GM18951 (cell line): ENCODE results near the gene RTEL1.

Experiments
- POLR2A ChIP-seq: IDR thresholded peaks from 4 replicates; pipeline ENCODE4 v1.6.1; 2011; ENCODE audit warnings: mild to moderate bottlenecking; ENCODE audit not compliant: insufficient read length, insufficient read depth; ENCODE audit errors: extremely low read depth
- in situ Hi-C: fragments of 300-500 bp; cut with MboI; formaldehyde crosslinking; loops from one replicate; pipeline ENCODE4 v1.12.0; 2022; ENCODE audit warnings: low sequenced_read_pairs, mixed read lengths, inconsistent platforms; ENCODE audit not compliant: unreplicated experiment

The RTEL1 gene

DNA sequence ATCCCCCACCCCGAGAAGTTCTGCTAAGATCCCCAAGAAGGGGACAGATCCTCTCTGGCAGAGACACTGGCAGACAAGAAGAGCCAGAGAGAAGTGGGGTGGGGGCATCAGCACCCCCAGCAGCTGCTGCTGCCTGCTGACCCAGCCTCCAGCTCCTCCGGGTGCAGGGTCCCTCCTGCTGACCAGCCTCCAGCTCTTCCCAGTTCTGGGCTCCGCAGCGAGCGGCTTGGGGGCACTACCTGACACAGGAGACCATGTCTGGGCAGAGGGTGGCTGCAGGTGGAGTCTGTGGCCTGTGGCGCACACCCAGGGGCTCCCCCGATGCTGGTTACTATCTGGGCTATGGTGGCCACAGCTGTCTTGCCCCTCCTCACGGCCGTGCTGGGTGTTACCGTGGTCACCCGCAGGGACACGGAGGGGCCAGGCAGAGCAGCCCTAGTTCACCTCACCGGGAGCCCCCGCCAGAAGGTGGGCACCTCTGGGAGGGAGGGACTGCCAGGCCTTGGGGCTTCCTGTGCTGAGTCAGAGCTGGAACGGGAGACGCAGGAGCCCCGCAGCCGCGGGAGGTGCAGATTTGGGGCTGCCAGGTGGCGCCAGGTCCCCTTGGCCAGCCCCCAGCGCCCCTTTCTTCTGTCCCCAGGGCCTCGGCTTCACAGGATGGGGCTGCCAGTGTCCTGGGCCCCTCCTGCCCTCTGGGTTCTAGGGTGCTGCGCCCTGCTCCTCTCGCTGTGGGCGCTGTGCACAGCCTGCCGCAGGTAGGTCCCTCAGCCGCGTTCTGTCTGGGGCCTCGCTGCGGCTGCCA, 79.0 kb downstream of the RTEL1 start:
- in situ Hi-C loops, result no loop called here
- TF ChIP-seq POLR2A, result peak; percentile 47

DNA sequence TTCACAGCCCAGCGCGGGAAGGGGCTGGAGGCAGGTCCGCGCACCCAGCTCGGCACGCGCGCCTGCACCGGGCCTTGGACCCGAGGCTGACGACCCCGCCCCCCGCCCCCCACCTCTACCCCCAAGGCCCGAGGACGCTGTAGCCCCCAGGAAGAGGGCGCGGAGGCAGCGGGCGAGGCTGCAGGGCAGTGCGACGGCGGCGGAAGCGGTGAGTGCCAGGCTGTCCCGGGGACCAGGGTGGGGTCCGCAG, 79.5 kb downstream of the RTEL1 start:
- in situ Hi-C loops, result no loop called here
- TF ChIP-seq POLR2A, result no peak

DNA sequence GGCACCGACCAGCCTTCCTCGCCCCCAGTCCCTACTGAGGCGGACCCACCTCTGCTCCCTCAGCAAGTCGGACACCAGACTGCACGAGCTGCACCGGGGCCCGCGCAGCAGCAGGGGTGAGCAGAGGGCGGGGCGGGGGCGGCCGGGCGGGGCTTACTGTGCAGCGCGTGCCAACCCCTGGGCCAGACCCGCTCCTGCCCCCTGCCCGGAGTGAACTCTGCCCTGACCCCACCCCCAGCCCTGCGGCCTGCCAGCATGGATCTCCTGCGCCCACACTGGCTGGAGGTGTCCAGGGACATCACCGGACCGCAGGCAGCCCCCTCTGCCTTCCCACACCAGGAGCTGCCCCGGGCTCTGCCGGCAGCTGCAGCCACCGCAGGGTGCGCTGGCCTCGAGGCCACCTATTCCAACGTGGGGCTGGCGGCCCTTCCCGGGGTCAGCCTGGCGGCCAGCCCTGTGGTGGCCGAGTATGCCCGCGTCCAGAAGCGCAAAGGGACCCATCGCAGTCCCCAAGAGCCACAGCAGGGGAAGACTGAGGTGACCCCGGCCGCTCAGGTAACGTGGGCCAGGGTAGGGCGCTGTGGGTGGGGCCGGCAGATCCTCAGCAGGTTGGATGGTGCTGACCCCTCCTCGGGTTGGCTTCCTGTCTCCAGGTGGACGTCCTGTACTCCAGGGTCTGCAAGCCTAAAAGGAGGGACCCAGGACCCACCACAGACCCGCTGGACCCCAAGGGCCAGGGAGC, 80.0 kb downstream of the RTEL1 start:
- peak; percentile 47 for TF ChIP-seq POLR2A
- in situ Hi-C loops, result no loop called here

DNA sequence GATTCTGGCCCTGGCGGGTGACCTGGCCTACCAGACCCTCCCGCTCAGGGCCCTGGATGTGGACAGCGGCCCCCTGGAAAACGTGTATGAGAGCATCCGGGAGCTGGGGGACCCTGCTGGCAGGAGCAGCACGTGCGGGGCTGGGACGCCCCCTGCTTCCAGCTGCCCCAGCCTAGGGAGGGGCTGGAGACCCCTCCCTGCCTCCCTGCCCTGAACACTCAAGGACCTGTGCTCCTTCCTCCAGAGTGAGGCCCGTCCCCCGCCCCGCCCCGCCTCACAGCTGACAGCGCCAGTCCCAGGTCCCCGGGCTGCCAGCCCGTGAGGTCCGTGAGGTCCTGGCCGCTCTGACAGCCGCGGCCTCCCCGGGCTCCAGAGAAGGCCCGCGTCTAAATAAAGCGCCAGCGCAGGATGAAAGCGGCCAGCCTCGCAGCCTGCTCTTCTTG, 80.6 kb downstream of the RTEL1 start:
- in situ Hi-C loops, result no loop called here
- no peak for TF ChIP-seq POLR2A

DNA sequence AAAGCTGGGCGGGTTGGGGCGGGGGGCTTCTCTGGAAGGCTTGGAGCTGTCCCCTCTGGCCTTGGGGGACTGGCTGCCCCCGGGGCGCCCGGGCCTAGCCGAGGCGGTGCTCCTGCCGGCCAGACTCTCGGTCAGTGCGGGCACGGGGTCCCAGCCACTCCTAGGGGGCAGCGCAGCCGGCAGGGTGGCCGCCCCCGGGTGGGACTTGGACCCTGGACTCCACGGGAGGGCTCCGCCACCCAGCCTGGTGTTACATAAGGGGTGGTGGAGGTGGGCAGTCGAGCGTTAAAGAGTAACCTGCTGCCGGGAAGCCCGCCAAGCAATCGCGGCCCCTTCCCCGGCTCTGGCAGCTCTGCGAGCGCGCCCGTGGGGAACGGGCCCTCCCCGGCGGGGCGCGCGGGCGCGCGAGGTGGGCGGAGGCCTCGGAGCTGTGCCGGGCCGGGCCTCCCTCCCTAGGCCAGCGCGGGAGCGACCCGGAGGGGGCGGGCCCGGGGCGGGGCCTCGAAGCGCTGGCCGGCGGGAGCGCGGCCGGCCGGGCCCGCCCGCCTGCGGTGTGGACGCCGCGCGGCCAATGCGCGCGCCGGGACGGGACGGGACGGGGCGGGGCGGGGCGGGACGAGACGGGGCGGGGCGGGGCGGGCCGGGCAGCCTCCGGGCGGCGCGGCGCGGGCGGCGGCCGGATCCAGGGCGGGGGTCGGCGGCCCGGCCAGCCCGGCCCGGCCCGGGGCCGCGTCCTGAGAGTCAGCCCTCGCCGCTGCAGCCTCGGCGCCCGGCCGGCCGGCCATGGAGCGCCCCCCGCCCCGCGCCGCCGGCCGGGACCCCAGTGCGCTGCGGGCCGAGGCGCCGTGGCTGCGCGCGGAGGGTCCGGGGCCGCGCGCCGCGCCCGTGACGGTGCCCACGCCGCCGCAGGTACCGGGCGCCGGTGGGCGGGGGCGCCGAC, 81.3 kb downstream of the RTEL1 start, which contains the start of gene SLC2A4RG:
TSS of gene SLC2A4RG (plus strand) at position 647 of the 940 bp plus-strand sequence. CDS start at position 784, 137 bp downstream.
- in situ Hi-C loops, result no loop called here
- TF ChIP-seq POLR2A, result peak; percentile 35

DNA sequence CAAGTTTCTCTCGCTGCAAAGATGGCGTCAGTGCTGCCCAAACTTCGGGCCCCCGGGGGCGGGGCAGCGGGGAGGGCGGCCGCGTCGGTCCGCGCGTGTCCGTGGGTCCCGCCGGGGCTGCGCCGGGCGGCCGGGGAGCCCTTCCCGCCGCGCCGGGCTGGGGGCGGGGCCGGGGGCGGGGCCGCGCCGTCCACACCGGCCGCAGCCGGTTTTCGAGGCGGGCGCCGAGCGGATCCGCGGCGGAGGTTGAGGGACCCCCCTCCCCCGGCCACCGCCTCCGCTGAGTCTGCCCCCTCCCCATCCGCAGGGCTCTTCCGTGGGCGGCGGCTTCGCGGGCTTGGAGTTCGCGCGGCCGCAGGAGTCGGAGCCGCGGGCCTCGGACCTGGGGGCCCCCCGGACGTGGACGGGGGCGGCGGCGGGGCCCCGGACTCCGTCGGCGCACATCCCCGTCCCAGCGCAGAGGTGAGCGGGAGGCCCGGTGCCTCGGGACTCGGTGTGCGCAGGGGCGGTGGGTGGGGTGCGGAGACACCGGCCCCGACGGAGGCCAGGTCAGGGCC, 82.0 kb downstream of the RTEL1 start:
- in situ Hi-C loops, result no loop called here
- peak; percentile 3 for TF ChIP-seq POLR2A

DNA sequence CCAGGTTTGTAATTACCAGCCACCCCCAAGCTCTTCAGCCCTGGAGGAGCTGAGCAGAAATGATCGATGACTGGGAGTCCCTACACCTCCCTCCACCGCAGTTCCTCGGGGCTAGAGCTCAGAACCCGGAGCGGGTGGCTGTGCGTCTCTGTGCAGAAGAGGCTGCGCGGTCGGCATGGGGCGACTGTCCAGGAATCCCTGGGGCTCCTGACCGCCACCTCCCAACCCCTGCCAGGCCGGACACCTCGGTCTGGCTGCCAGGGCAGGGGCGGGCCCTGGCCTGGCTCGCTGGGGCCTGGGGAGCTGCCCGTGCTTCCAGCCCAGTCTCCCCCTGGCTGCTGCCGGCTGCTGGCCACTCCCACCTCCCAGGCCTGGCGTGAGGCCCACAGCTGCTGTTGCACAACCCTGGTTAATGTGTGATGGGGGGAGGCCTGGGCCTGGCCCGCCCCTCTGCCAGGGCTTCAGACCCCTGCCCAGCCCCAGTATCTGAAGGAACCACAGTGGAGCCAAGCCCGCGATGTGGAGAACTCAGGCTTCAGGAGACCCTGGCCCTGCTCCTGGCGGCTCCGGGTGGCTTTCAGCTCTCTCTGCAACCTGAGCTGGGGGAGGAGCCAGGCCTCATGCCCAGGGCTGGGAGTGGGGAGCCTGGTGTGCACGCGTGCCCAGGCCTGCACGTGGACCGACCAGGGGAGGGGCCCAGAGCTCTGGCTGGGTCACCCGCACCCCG, 82.7 kb downstream of the RTEL1 start:
- in situ Hi-C loops, result no loop called here
- TF ChIP-seq POLR2A, result no peak

DNA sequence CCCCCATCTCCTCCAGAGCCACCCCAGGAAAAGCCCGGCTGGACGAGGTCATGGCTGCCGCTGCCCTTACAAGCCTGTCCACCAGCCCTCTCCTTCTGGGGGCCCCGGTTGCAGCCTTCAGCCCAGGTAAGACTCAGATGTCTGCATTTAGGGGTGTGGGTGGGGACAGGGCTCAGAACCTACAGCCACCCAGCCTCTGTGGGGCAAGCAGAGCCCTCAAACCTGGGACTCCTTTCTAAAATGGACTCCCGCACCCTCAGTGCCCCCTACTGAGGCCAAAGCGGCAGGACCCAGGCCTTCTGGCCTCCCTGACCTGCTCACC, 83.2 kb downstream of the RTEL1 start:
- TF ChIP-seq POLR2A, result no peak
- in situ Hi-C loops, result no loop called here

DNA sequence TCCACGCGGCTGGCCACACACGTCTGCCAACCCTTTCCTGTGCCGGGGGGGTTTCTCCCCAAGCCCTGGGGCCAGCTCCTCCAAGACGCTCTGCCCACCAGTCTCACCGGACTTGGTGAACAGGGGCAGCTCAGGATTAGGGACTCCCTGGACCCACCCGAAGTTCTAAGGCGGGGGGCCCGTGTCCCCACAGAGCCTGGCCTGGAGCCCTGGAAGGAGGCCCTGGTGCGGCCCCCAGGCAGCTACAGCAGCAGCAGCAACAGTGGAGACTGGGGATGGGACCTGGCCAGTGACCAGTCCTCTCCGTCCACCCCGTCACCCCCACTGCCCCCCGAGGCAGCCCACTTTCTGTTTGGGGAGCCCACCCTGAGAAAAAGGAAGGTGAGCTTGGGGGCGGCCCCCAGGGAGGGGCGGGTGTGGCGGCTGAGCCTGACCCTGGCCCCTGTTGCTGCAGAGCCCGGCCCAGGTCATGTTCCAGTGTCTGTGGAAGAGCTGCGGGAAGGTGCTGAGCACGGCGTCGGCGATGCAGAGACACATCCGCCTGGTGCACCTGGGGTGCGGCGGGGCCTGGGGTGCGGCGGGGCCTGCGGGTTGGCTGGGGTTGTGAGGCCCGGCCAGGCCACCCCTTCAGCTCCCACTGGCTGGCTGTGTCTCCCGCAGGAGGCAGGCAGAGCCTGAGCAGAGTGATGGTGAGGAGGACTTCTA, 83.7 kb downstream of the RTEL1 start:
- in situ Hi-C loops, result no loop called here
- no peak for TF ChIP-seq POLR2A

DNA sequence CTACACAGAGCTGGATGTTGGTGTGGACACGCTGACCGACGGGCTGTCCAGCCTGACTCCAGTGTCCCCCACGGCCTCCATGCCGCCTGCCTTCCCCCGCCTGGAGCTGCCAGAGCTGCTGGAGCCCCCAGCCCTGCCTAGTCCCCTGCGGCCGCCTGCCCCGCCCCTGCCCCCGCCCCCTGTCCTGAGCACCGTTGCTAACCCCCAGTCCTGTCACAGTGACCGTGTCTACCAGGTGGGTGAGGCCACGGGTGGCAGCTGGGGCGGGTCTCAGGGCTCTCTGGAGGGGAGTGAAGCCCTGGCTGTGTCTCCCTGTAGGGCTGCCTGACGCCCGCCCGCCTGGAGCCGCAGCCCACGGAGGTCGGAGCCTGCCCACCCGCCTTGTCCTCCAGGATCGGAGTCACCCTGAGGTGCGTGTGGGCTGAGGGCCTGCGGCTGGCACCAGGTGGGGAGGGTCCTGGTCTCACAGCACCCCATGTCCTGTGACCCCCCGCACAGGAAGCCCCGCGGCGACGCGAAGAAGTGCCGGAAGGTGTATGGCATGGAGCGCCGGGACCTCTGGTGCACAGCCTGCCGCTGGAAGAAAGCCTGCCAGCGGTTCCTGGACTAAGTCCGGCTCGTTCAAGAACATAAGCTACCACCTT, 84.4 kb downstream of the RTEL1 start:
- in situ Hi-C loops, result no loop called here
- TF ChIP-seq POLR2A, result no peak

DNA sequence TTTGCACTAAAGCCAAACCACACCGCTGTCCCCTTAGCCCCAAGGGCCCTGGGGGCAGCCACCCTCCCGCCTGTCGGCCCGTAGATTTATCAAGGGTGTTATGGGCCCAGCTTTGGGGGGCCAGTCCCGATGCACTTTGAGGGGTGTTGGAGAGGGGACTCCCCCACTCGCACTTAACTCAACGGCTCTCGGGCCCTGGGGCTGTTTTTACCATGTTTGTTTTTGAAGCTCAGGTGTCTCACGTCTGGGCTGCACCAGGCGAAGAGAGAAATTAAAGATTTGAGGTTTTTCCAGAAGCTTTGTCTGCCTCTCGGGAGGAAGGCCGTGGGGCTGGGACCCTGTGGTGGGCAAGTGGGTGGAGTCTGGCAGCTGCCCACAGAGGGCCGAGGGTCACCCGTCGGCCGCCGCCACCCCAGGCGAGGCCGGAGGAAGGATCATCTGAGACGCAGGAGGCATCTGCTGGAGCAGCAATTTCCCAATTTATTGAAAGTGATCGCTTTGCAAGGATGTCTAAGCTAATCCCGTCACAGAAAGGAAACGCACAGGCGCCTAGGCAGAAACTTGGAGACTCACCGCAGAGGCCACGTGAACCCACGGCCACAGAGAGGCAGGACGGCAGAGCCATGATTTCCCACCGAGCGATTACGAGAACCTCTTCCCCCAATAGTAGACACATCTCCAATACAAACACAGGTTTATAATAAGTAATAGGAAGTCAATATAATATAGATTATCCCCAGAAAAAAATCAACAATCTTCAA, 85.3 kb downstream of the RTEL1 start:
- in situ Hi-C loops, result no loop called here
- no peak for TF ChIP-seq POLR2A
